GM19043 (cell line): Measurements from ENCODE around the gene ARL8B.
A peak's percentile ranks its signal among the peaks of the same experiment; 100 is the strongest.

Experiments
- ATAC-seq: cut with Tn5 transposase; IDR thresholded peaks from one replicate; pipeline ENCODE4 v1.9.1; 2021; ENCODE audit warnings: low read depth; ENCODE audit not compliant: unreplicated experiment

The ARL8B gene

DNA sequence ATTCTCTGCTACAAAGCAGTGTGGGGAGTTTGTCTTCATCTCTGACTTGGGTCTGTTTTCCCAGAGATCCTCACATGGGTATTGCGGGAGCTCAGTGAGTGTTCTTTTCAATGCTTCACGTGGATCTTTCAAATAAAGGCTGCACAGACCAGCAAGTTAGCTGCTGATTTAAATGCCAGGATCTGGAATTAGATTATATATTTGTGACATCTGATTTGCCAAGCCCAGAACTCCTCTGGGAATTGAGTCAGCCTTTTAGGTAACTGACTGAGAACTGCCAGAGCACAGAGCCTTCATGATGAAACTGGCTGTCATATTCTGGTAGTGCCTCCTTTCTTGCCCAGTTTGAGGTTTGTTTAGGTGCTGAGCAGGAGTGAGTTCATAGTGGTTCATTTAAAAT, 80.1 kb downstream of the ARL8B start:
- no peak for ATAC-seq

DNA sequence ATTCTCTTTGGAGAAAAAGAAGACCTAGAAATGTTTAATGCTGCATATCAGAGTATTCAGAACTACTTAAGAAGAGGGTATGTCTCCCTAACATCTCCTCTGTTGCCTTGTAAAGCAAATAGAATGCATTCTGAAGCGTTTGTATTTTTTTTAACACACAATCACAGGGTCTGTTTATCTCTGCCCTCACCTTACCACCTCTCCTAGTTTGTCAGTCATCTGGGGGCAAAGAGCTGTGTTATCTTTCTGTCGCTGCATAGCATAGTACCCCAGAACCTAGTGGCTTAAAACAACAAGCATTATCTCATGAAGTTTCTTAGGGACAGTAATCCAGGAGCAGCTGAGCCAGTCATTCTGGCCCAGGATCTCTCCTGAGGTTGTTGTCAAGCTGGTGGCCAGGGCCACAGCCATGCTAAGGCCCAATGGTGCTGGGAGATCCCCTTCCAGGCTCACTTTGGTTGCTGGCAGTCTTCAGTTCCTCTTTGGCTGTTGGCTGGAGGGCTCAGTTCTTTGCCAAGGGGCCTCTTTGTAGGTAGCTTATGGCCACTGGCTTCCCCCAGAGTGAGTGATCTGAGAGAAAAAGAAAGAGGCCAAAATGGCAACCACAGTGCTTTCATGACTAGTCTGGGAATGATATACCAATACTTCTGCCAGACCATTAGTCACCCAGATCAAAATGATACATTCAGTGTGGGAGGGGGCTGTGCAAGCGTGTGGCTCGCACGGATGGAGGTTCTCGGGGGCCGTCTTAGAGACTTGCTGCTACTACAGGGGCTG, 83.3 kb downstream of the ARL8B start:
- peak; percentile 97 for ATAC-seq

DNA sequence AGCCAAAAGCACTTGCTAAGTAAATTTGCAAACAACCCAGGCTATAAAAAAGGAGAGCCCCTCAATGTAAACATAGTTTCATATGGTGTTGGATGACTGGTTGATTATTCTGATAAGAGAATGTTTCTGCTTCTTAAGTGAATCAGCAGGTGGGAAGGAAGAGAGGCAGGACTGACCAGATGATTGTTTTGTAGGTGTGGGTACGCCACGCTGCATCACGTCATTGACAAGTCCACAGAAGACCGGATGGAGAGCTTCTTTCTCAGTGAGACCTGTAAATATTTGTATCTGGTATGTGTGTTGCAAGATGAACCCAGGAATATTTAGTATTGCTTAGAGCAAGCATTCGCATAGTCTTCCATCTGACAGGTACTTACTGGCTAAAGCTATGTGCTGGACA, 88.8 kb downstream of the ARL8B start:
- no peak for ATAC-seq

DNA sequence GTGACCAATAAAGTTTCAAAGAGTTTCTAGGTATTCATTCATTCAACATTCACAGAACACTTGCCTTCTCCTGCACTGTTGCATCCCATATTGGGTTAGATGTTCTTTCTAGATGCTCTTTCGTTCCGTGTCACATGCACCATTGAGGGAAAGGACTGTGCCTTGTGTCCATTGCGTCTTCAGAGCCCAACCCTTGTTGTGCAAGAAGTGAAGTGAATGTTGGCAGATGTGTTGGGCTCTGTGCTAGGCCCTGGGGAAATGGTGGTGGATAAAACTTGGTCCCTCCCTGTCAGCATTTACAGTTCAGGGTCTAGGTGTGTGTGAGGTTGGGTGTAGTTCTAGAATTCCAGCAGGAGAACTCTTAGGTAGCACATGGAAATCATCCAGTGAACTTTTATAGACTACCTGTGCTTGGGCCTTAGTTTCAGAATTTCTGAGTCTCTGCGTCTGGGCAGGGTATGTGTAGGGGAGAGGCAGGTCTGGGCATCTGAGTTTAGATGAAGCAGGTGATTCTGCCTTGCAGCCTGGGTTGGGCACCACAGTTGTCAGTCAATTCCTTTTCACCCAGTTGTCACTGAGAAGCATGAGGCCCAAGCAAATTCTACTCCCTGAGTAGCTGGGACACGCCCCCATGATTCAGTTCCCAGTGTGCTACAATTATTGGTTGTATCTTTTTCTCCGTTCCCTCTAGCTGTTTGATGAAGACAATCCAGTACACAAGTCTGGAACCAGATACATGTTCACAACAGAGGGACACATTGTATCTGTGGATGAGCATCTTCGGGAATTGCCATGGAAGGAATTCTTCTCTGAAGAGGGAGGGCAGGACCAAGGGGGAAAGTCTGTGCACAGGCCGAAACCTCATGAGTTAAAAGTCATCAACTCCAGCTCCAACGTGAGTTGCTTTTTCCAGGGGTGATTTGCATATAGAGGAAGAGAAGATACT, 90.8 kb downstream of the ARL8B start:
- ATAC-seq: no peak

DNA sequence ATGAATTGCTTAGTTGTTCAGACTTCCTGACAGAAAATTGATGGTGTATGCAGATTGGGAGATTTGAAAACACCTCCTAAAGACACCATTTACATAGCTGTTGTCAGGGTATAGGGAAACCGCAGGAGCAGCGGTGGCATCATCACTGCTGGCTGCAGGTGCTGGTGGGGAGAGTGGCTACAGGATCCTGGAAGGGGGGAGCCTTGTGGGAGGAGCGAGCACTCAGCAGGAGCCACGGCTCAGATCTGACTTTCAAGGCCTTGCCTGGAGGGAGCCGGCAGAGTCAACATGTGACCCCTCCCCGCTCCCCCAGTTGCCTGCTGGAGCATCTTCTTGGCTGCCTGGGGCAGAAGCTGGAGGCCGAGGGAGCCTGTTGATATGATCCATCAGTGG, 91.5 kb downstream of the ARL8B start:
- no peak for ATAC-seq

DNA sequence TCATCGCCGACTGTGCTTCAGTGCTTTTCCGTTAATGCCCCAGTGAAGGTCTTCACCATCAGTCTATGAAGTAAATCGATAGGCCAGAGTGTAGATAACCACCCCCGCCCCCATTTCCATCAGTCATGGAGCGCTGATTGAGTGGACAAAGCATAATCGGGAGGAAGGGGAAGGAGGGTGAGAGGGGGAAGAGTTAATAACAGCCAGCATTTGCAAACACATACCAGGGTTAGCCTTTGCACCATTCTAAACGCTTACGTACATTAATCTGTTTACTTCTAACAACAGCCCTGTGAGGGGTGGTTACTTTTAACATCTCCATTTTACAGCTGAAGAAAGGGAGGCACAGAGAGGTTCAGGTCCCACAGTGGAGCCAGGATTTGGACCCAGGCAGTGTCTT, 92.3 kb downstream of the ARL8B start:
- ATAC-seq: no peak

DNA sequence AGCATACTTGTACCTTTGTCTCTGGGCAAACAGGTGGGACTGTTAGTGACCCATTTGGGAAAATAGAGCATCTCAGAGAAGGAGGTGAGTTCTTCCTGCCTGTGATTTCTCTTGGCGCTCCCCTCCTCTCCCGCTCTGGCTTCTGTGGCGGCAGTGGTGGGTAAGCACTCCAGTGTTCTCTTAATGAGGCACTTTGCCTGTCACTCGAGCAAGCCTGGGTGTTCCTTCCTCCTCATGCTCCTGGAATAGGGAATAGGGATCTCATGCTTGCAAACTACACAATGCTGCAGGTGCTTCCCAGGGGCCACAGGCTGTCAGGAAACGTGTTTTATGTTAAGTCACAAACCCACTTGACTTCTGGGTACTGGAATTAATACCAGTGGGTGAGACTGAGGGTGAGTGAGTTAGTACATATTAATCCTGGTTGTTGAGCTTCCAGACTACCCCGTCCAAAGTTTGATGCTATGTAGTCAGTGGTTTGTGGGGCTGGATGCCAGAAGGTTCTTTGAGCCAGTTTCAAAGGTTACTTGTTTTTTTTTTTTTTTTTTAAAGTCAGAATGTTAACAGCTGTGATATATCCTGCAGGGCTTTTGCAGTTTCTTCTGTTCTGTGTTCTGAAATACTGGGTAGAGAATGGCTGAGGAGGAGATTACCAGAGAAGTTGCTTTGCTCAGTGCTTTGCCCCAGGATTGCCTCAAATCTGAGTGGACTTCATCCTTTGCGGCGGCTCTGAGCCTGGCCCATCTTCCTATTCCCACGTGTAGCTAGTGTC, 95.9 kb downstream of the ARL8B start:
- no peak for ATAC-seq

DNA sequence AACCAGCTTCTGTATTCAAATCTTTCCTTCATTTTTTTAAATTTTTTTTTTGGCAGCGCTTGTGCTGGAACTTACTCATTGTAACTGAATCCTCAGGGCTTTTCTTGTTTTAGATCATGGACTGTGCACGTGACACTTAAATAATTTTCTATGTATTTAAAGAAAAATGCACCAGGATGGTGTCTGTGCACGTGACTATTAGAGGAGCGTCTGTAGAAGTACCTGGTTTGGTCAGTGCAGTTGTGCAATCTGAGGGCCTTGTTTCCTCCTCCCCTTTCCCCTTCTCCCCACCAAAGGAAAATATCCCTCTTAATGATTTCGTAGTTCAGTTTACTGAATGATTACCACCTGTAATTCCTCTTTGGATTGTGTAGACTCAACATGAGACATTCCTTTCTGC, 96.7 kb downstream of the ARL8B start:
- ATAC-seq: no peak

DNA sequence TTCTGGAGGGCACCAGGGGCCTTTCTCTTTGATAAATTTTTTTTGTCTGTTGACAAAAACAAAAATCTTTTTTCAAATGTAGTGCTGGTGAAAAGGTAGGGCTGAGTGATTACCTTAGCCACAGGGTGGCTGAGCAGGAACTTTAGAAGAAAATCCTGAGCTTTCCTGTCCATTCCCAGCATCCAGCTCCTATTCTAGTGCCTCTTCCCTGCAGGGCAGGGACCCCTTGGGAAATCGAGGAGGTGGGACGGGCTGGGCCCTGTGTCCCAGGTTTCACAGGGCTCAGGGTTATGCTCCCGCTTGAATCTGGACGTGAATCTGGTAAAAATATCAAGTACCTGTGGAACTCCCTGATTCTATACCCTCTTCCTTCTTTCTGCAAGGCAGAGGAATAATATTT, 97.1 kb downstream of the ARL8B start:
- ATAC-seq: no peak

DNA sequence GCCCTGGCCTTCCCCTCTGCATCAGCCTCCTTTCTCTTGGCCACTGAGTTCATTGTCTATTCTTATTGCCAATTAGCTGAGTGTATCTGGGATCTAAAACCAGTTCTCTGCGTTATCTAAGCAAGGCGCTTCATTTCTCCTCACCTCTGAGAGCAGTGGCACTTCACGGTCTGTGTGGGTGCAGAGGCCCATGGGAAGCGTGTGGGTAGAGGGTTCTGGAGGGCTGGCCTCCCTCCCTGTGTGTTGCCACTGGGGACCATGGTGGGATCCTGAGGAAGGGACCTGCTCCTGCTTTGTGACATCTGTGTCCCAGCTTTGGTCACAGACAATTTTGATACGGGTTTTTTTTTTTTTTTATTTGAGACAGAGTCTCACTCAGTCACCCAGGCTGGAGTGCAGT, 98.1 kb downstream of the ARL8B start:
- no peak for ATAC-seq

DNA sequence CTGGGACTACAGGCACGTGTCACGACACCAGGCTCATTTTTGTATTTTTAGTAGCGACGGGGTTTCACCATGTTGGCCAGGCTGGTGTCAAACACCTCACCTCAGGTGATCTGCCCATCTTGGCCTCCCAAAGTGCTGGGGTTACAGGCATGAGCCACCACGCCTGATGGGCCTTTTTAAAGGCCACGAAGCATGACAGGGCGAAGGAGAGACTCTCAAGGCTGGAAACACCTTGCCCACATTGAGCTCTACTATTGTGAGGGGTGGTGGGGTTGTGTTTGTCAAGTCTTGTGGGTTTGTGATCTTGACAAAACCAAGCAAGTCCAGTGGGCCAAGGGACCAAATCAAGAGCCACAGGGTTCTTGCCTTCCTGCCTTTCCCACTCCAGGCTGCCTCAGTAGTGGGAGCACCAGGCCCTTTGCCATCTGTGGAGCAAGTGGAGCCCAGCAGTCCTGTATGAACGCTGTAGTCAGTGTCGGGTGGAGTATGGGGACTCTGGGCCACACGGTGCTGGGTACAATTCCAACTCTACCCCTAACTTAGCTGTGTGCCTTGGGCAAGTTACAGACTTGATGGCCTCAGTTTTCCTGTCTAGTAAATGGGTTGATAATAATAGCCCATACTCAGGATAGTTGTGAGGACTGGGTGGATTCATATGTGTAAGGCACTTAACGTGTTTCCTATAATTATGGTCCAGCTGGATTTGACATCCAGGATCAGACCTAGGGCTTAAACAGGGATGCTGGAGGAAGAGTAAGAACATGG, 98.8 kb downstream of the ARL8B start:
- ATAC-seq: no peak

DNA sequence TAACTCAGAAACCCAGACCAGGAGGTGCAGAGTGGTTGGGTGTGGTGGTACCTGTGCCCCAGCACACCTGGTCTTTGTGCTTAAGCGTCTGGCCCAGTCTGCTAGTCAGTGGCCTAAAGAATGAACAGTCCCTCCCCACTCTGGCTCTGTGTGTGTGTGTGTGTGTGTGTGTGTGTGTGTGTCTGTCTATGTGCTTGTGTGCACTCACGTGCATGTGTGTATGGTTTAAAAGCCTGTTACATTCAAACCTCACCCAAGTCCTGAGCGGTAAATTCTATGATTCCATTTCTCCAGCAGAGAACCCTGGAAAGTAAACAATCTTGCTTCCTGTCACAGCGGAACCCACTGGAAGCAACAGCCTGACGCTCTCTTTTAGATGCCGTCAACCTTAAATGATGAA, 99.6 kb downstream of the ARL8B start:
- ATAC-seq: no peak

DNA sequence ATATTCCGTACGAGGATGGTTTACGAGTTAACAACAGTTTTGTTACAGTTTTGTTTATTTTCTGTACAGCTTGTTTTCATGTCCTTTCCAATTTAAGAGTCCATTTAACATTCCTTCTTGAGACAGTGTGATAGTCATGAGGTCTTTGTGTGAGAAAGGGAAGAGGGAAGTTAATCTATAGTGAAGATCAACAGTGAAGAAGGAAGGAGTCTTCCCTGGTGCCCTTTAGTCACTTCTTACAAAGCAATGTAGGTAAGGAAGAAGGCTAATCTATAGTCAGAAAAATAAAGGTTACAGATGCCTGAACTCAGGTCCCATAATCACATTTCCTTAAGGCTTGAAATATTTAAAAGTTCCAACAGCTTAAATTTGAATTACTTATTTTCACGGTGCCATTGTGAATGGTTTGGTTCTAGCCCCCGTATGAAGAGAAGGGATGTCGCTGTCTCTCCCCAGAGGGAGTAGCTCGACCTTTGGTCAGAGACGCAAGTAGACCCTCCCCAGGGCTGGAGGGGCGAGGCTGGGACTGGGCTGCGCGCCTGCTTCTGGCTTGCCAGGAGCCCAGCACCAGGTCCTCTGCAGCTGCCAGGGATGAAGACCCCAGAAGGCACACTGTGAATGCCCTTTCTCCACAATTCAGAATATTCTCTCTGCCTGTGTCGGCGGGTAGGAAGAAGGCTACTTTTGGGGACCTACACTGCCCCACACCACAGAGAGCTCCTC, 100.4 kb downstream of the ARL8B start:
- ATAC-seq: no peak

DNA sequence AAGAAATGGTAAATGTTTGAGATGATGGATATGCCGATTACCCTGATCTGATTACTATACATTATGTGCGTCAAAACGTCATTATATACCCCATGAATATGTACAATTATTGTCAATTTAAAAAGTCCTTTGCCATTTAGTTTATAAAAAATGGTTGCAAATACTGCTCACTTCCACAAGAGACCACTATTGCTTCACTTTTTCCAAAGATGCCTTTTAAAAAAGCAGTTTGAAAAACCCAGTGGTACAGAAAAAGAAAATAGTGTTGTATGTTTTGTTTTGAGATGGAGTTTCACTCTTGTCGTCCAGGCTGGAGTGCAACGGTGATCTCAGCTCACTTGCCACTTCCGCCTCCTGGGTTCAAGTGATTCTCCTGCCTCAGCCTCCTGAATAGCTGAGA, 104.7 kb downstream of the ARL8B start:
- ATAC-seq: no peak

DNA sequence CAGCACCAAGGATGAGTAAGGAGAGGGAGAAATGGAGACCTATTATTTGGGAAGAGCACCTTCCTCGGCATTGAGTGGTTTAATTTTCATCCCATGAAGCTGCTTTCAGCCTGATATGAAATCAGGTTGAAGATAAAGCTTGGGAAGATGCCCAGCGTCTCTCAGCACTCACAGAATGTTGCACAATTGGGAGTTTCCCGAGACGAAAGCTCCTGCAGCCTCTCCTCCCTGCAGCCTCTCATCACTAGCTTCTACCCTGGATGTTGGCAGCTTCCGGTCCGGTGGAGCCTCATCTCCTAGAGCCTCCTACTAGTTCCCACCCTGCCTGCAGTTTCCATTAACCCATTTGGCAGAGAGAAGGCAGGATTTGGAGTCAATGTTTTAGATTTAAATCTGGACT, 105.7 kb downstream of the ARL8B start:
- no peak for ATAC-seq

DNA sequence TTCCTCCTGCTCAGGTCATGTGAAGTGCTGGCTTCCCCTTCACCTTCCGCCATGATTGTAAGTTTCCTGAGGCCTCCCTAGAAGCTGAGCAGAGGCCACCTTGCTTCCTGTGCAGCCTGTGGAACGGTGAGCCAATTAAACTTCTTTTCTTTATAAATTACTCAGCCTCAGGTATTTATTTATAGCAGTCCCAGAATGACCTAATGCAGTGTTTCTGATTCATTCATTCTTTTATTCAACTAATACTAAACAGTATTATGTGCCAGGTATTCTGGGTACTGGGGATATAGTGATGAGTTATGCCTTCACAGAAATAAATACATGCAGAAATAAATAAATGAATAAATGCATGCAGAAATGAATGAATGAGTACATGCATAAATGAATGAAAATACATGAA, 107.3 kb downstream of the ARL8B start:
- no peak for ATAC-seq
